WTC11 (cell line): ENCODE data around the gene DOK1. TPM values are rescaled to one million over a fixed set of nuclear protein-coding genes. Genes with fewer than 3 reads are reported as not detected.

ENCODE experiments used
- ATAC-seq: fragments of 200-7000 bp; cut with Tn5 transposase; 2 replicates; pipeline ENCODE4 v1.10.0; 2021; ENCODE audit warnings: mild to moderate bottlenecking, moderate library complexity
- CTCF ChIA-PET: fragments of 300-600 bp; sonication (Branson Sonifier 250); formaldehyde crosslinking; loops from one replicate; lab custom pipeline; 2021; ENCODE audit warnings: antibody characterized with exemption; lab: Charles Lee
- POLR2A ChIA-PET: fragments of 350-600 bp; sonication (Branson Sonifier 250); formaldehyde crosslinking; loops from one replicate; lab custom pipeline; 2021; ENCODE audit warnings: antibody characterized with exemption; lab: Charles Lee
- DNase-seq: peaks from one replicate; pipeline ENCODE4 v3.0.0; 2021; ENCODE audit warnings: low spot score
- H3K27ac Mint-ChIP-seq: 2 replicates; pipeline ENCODE4 v1.8.0; 2021; ENCODE audit warnings: mixed read lengths
- H3K27me3 Mint-ChIP-seq: 2 replicates; pipeline ENCODE4 v1.8.0; 2021; ENCODE audit warnings: low read depth, mild to moderate bottlenecking, moderate library complexity, mixed read lengths
- H3K36me3 Mint-ChIP-seq: 2 replicates; pipeline ENCODE4 v1.8.0; 2021; ENCODE audit warnings: mixed read lengths
- H3K4me1 Mint-ChIP-seq: 2 replicates; pipeline ENCODE4 v1.8.0; 2022; ENCODE audit warnings: mixed read lengths
- H3K4me3 Mint-ChIP-seq: 2 replicates; pipeline ENCODE4 v1.8.0; 2021; ENCODE audit warnings: mild to moderate bottlenecking, moderate library complexity, mixed read lengths
- H3K9me3 Mint-ChIP-seq: 2 replicates; pipeline ENCODE4 v1.8.0; 2021; ENCODE audit warnings: mixed read lengths
- FOXJ3 ChIP-seq: sonication (generic); formaldehyde crosslinking; IDR thresholded peaks from 2 replicates; pipeline ENCODE4 v1.9.0; 2021; ENCODE audit warnings: missing genetic modification reagents, mild to moderate bottlenecking, borderline replicate concordance
- GTF2I ChIP-seq: fragments of 250-450 bp; sonication (Bioruptor Pico); conservative IDR thresholded peaks from 2 replicates; pipeline ENCODE4 v1.4.0; 2021; ENCODE audit warnings: mild to moderate bottlenecking
- JAZF1 ChIP-seq: fragments of 250-450 bp; sonication (Bioruptor Pico); IDR thresholded peaks from 2 replicates; pipeline ENCODE4 v1.9.0; 2021; ENCODE audit warnings: moderate library complexity, mild to moderate bottlenecking, inconsistent platforms
- NFATC4 ChIP-seq: fragments of 250-450 bp; sonication (Bioruptor Pico); IDR thresholded peaks from 2 replicates; pipeline ENCODE4 v1.9.0; 2021; ENCODE audit warnings: mild to moderate bottlenecking
- NFE2L1 ChIP-seq: sonication (generic); formaldehyde crosslinking; IDR thresholded peaks from 2 replicates; pipeline ENCODE4 v1.8.1; 2023; ENCODE audit warnings: missing genetic modification reagents
- NR2C2 ChIP-seq: sonication (generic); formaldehyde crosslinking; IDR thresholded peaks from 2 replicates; pipeline ENCODE4 v1.8.0; 2022; ENCODE audit warnings: mild to moderate bottlenecking, missing genetic modification reagents
- OVOL2 ChIP-seq: fragments of 250-450 bp; sonication (Bioruptor Pico); IDR thresholded peaks from 2 replicates; pipeline ENCODE4 v1.9.0; 2021; ENCODE audit warnings: mild to moderate bottlenecking, borderline replicate concordance
- total RNA-seq: library from RNA; stranded (reverse); gene quantifications from 3 replicates; pipeline ENCODE4 v1.2.3, GENCODE V29; 2021
- TF ChIP-seq, protein P1 (sequence below): sonication (generic); formaldehyde crosslinking; IDR thresholded peaks from 2 replicates; pipeline ENCODE4 v1.8.1; 2023; ENCODE audit warnings: mild to moderate bottlenecking, missing genetic modification reagents, moderate library complexity
- TF ChIP-seq, protein P2 (sequence below): sonication (generic); formaldehyde crosslinking; IDR thresholded peaks from 2 replicates; pipeline ENCODE4 v1.8.1; 2023; ENCODE audit warnings: mild to moderate bottlenecking, missing genetic modification reagents, borderline replicate concordance
- TF ChIP-seq, protein P3 (sequence below): fragments of 250-450 bp; sonication (Bioruptor Pico); IDR thresholded peaks from 2 replicates; pipeline ENCODE4 v1.8.0; 2021; ENCODE audit warnings: mild to moderate bottlenecking
- TF ChIP-seq, protein P4 (sequence below): sonication (generic); formaldehyde crosslinking; IDR thresholded peaks from 2 replicates; pipeline ENCODE4 v1.8.0; 2023; ENCODE audit warnings: missing genetic modification reagents, mild to moderate bottlenecking, borderline replicate concordance
- TF ChIP-seq, protein P5 (sequence below): sonication (generic); formaldehyde crosslinking; IDR thresholded peaks from 2 replicates; pipeline ENCODE4 v1.8.1; 2023; ENCODE audit warnings: mild to moderate bottlenecking, missing genetic modification reagents, moderate library complexity
- TF ChIP-seq, protein P6 (sequence below): sonication (generic); formaldehyde crosslinking; IDR thresholded peaks from 2 replicates; pipeline ENCODE4 v1.8.1; 2022; ENCODE audit warnings: mild to moderate bottlenecking, missing genetic modification reagents, moderate library complexity, borderline replicate concordance
- TF ChIP-seq, protein P7 (sequence below): sonication (generic); formaldehyde crosslinking; IDR thresholded peaks from 2 replicates; pipeline ENCODE4 v1.8.0; 2022; ENCODE audit warnings: mild to moderate bottlenecking, missing genetic modification reagents
- TF ChIP-seq, protein P8 (sequence below): sonication (generic); formaldehyde crosslinking; IDR thresholded peaks from 2 replicates; pipeline ENCODE4 v1.8.0; 2022; ENCODE audit warnings: mild to moderate bottlenecking, missing genetic modification reagents
- TF ChIP-seq, protein P9 (sequence below): sonication (generic); formaldehyde crosslinking; IDR thresholded peaks from 2 replicates; pipeline ENCODE4 v1.8.1; 2023; ENCODE audit warnings: mild to moderate bottlenecking, missing genetic modification reagents

Gene DOK1
- total RNA-seq, 1 experiment from 2014 or later: 15.9 TPM

DNA sequence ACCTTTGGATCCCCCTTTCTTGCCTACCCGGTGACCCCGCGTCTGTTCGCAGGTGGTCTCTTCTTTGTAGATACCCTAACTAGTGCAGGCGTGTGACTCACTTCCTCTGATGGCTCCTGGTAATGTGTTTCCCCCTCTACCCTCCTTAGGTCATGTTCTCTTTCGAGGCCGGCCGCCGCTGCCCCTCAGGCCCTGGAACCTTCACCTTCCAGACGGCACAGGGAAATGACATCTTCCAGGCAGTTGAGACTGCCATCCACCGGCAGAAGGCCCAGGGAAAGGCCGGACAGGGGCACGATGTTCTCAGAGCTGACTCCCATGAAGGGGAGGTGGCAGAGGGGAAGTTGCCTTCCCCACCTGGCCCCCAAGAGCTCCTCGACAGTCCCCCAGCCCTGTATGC, 1.6 kb downstream of the DOK1 start (continued):
- TF ChIP-seq, protein P1, sequence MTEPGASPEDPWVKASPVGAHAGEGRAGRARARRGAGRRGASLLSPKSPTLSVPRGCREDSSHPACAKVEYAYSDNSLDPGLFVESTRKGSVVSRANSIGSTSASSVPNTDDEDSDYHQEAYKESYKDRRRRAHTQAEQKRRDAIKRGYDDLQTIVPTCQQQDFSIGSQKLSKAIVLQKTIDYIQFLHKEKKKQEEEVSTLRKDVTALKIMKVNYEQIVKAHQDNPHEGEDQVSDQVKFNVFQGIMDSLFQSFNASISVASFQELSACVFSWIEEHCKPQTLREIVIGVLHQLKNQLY (CRISPR knock-in tag): no peak
- TF ChIP-seq, protein P2, sequence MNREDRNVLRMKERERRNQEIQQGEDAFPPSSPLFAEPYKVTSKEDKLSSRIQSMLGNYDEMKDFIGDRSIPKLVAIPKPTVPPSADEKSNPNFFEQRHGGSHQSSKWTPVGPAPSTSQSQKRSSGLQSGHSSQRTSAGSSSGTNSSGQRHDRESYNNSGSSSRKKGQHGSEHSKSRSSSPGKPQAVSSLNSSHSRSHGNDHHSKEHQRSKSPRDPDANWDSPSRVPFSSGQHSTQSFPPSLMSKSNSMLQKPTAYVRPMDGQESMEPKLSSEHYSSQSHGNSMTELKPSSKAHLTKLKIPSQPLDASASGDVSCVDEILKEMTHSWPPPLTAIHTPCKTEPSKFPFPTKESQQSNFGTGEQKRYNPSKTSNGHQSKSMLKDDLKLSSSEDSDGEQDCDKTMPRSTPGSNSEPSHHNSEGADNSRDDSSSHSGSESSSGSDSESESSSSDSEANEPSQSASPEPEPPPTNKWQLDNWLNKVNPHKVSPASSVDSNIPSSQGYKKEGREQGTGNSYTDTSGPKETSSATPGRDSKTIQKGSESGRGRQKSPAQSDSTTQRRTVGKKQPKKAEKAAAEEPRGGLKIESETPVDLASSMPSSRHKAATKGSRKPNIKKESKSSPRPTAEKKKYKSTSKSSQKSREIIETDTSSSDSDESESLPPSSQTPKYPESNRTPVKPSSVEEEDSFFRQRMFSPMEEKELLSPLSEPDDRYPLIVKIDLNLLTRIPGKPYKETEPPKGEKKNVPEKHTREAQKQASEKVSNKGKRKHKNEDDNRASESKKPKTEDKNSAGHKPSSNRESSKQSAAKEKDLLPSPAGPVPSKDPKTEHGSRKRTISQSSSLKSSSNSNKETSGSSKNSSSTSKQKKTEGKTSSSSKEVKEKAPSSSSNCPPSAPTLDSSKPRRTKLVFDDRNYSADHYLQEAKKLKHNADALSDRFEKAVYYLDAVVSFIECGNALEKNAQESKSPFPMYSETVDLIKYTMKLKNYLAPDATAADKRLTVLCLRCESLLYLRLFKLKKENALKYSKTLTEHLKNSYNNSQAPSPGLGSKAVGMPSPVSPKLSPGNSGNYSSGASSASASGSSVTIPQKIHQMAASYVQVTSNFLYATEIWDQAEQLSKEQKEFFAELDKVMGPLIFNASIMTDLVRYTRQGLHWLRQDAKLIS (CRISPR knock-in tag): no peak
- TF ChIP-seq, protein P3, sequence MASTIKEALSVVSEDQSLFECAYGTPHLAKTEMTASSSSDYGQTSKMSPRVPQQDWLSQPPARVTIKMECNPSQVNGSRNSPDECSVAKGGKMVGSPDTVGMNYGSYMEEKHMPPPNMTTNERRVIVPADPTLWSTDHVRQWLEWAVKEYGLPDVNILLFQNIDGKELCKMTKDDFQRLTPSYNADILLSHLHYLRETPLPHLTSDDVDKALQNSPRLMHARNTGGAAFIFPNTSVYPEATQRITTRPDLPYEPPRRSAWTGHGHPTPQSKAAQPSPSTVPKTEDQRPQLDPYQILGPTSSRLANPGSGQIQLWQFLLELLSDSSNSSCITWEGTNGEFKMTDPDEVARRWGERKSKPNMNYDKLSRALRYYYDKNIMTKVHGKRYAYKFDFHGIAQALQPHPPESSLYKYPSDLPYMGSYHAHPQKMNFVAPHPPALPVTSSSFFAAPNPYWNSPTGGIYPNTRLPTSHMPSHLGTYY: no peak
- TF ChIP-seq FOXJ3 (CRISPR knock-in tag) (no peak), OVOL2 (no peak), NFATC4 (CRISPR knock-in tag) (no peak)
- TF ChIP-seq, protein P4, sequence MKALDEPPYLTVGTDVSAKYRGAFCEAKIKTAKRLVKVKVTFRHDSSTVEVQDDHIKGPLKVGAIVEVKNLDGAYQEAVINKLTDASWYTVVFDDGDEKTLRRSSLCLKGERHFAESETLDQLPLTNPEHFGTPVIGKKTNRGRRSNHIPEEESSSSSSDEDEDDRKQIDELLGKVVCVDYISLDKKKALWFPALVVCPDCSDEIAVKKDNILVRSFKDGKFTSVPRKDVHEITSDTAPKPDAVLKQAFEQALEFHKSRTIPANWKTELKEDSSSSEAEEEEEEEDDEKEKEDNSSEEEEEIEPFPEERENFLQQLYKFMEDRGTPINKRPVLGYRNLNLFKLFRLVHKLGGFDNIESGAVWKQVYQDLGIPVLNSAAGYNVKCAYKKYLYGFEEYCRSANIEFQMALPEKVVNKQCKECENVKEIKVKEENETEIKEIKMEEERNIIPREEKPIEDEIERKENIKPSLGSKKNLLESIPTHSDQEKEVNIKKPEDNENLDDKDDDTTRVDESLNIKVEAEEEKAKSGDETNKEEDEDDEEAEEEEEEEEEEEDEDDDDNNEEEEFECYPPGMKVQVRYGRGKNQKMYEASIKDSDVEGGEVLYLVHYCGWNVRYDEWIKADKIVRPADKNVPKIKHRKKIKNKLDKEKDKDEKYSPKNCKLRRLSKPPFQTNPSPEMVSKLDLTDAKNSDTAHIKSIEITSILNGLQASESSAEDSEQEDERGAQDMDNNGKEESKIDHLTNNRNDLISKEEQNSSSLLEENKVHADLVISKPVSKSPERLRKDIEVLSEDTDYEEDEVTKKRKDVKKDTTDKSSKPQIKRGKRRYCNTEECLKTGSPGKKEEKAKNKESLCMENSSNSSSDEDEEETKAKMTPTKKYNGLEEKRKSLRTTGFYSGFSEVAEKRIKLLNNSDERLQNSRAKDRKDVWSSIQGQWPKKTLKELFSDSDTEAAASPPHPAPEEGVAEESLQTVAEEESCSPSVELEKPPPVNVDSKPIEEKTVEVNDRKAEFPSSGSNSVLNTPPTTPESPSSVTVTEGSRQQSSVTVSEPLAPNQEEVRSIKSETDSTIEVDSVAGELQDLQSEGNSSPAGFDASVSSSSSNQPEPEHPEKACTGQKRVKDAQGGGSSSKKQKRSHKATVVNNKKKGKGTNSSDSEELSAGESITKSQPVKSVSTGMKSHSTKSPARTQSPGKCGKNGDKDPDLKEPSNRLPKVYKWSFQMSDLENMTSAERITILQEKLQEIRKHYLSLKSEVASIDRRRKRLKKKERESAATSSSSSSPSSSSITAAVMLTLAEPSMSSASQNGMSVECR: no peak
- TF ChIP-seq, all 79 proteins: peak for 0

DNA sequence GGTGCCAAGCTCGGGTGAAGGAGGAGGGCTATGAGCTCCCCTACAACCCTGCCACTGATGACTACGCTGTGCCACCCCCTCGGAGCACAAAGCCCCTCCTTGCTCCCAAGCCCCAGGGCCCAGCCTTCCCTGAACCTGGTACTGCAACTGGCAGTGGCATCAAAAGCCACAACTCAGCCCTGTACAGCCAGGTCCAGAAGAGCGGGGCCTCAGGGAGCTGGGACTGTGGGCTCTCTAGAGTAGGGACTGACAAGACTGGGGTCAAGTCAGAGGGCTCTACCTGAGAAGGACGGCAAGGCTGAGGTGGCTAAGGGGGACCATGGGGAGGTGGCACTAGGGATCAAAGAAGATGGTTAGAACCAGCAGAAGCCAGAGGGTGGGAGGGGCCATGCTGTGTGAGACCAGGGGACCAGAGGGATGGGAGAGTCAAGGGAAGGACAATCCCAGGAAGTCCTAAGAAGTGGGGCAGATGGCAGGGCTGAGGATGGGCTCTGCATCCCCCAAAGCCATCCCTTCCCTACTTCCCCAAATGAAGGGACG, 2.4 kb downstream of the DOK1 start:
- no peaks in the 10 kb centered on the region for H3K36me3 Mint-ChIP-seq
- TF ChIP-seq, protein P5, sequence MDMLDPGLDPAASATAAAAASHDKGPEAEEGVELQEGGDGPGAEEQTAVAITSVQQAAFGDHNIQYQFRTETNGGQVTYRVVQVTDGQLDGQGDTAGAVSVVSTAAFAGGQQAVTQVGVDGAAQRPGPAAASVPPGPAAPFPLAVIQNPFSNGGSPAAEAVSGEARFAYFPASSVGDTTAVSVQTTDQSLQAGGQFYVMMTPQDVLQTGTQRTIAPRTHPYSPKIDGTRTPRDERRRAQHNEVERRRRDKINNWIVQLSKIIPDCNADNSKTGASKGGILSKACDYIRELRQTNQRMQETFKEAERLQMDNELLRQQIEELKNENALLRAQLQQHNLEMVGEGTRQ: no peak
- TF ChIP-seq, protein P6, sequence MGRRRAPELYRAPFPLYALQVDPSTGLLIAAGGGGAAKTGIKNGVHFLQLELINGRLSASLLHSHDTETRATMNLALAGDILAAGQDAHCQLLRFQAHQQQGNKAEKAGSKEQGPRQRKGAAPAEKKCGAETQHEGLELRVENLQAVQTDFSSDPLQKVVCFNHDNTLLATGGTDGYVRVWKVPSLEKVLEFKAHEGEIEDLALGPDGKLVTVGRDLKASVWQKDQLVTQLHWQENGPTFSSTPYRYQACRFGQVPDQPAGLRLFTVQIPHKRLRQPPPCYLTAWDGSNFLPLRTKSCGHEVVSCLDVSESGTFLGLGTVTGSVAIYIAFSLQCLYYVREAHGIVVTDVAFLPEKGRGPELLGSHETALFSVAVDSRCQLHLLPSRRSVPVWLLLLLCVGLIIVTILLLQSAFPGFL (CRISPR knock-in tag): no peak
- TF ChIP-seq, protein P7, sequence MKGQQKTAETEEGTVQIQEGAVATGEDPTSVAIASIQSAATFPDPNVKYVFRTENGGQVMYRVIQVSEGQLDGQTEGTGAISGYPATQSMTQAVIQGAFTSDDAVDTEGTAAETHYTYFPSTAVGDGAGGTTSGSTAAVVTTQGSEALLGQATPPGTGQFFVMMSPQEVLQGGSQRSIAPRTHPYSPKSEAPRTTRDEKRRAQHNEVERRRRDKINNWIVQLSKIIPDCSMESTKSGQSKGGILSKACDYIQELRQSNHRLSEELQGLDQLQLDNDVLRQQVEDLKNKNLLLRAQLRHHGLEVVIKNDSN (CRISPR knock-in tag): no peak
- TF ChIP-seq, protein P8, sequence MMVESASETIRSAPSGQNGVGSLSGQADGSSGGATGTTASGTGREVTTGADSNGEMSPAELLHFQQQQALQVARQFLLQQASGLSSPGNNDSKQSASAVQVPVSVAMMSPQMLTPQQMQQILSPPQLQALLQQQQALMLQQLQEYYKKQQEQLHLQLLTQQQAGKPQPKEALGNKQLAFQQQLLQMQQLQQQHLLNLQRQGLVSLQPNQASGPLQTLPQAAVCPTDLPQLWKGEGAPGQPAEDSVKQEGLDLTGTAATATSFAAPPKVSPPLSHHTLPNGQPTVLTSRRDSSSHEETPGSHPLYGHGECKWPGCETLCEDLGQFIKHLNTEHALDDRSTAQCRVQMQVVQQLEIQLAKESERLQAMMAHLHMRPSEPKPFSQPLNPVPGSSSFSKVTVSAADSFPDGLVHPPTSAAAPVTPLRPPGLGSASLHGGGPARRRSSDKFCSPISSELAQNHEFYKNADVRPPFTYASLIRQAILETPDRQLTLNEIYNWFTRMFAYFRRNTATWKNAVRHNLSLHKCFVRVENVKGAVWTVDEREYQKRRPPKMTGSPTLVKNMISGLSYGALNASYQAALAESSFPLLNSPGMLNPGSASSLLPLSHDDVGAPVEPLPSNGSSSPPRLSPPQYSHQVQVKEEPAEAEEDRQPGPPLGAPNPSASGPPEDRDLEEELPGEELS (CRISPR knock-in tag): no peak
- TF ChIP-seq, protein P1 (CRISPR knock-in tag): no peak
- no peak for TF ChIP-seq JAZF1 (CRISPR knock-in tag)
- TF ChIP-seq NFE2L1 (CRISPR knock-in tag): no peak
- TF ChIP-seq NR2C2 (CRISPR knock-in tag): no peak
- TF ChIP-seq, protein P9, sequence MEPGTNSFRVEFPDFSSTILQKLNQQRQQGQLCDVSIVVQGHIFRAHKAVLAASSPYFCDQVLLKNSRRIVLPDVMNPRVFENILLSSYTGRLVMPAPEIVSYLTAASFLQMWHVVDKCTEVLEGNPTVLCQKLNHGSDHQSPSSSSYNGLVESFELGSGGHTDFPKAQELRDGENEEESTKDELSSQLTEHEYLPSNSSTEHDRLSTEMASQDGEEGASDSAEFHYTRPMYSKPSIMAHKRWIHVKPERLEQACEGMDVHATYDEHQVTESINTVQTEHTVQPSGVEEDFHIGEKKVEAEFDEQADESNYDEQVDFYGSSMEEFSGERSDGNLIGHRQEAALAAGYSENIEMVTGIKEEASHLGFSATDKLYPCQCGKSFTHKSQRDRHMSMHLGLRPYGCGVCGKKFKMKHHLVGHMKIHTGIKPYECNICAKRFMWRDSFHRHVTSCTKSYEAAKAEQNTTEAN: no peak
- TF ChIP-seq GTF2I (CRISPR knock-in tag): no peak

More for the DNA sequence above, 2.4 kb downstream of the DOK1 start:
- ATAC-seq (no peak), DNase-seq (no peak)
- POLR2A ChIA-PET: no interaction called here
- H3K27me3 Mint-ChIP-seq: peaks cover 64% of the 10 kb centered on the region
- peaks cover 23% of the 10 kb centered on the region for H3K4me1 Mint-ChIP-seq
- no peaks in the 10 kb centered on the region for H3K9me3 Mint-ChIP-seq
- CTCF ChIA-PET: no interaction called here
- H3K27ac Mint-ChIP-seq: no peak overlapping the region
- H3K4me3 Mint-ChIP-seq: no peak overlapping the region
